Measurements from ENCODE around the gene ADGRA1.

GRCh38 chr10:133157662-133158436 lies 70.1 kb downstream of the ADGRA1 start:
- TF ChIP-seq, protein P1, sequence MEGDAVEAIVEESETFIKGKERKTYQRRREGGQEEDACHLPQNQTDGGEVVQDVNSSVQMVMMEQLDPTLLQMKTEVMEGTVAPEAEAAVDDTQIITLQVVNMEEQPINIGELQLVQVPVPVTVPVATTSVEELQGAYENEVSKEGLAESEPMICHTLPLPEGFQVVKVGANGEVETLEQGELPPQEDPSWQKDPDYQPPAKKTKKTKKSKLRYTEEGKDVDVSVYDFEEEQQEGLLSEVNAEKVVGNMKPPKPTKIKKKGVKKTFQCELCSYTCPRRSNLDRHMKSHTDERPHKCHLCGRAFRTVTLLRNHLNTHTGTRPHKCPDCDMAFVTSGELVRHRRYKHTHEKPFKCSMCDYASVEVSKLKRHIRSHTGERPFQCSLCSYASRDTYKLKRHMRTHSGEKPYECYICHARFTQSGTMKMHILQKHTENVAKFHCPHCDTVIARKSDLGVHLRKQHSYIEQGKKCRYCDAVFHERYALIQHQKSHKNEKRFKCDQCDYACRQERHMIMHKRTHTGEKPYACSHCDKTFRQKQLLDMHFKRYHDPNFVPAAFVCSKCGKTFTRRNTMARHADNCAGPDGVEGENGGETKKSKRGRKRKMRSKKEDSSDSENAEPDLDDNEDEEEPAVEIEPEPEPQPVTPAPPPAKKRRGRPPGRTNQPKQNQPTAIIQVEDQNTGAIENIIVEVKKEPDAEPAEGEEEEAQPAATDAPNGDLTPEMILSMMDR (IDR thresholded peaks at IDR 0.05 in 4 of 5, conservative IDR thresholded peaks at IDR 0.05 in 1 of 5), result no peak
- no peak for TF ChIP-seq POLR2A (IDR thresholded peaks at IDR 0.05)

All from gastrocnemius medialis (tissue), 4 donors.